ENCODE data around the gene SLC9C1. TPM values are rescaled to one million over a fixed set of nuclear protein-coding genes. Genes with fewer than 3 reads are reported as not detected.
A peak's percentile ranks its signal among the peaks of the same experiment; 100 is the strongest.

SLC9C1 gene
- total RNA-seq, 1 donor from 2014 or later: 1.3 TPM

DNA sequence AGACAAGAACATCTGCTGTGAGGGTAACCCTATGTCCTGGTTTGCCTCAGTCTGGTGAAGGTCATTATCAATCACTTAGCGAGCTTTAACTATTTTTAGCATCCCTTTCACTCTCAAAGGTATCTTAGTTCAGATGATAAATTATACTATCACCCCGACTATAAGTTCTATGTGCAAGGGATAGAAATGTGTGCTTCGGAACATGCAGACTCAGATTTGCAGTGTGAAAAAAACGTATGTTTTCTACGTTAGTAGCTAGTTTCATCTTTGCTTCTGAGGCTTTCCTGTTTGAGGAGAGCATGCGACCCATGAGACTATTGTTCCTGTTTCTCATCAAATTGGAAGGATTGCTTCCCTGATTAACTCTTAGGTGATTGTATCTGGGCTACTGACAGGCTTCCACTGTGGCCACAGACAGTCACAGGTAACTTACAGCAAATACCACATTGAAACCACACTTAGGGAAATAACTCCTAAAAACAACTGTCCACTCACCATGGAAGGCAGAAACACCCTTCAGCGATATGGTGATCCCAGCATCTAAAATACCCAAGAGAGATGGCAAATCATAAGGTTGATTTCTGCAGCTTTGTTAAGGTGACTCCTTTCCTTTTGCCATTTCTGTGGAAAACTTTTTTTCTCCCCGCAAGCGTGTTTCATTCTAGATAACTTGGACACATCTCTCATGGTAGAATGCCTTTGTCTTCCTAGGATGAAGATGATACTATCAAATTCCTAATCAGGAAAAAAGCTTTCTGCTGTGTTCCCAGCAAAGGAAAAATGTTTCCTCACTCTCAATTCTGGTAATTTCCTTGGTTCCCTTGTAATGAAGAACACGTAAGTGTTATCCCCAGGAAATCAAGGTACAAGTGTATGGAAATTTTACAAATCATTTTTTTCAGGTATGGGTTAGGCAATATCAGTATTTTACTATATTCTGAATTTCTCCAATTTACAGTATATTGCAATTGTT is 166.2 kb downstream of the SLC9C1 start:
- H3K4me1 ChIP-seq: peaks cover 22% of the 10 kb centered on the region
- H3K9me3 ChIP-seq (replicated peaks): no peaks in the 10 kb centered on the region
- no peaks in the 10 kb centered on the region for H3K27me3 ChIP-seq (ENCODE audit: low read depth)
- H3K4me3 ChIP-seq: peak overlapping the region; percentile 10
- TF ChIP-seq CTCF (IDR thresholded peaks at IDR 0.05; ENCODE audit: borderline replicate concordance): no peak
- no peak overlapping the region for H3K27ac ChIP-seq (replicated peaks)
- no peak for DNase-seq
- H3K36me3 ChIP-seq: no peaks in the 10 kb centered on the region
- intact Hi-C loops (cut with micrococcal nuclease): no loop called here

DNA sequence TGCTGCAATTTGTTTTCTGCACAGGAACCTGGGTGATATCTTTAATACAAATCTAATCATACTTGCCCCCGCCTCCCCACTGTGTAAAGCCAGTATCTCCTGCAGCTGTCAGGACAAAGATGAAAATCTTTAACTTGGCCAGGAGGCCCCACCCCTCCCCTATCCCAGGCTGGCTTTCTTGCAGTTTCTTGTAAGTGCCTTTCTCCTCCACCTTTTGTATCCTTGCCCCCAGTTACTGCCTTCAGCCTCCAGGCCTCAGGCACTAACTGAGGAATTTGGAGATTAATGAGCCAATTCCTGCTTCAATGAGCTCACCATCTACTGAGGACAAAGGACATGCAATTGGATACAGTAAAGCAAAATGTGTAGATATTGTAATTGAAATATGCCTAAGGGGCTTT is 167.5 kb downstream of the SLC9C1 start:
- no peak overlapping the region for H3K27ac ChIP-seq (replicated peaks)
- no peak for TF ChIP-seq CTCF (IDR thresholded peaks at IDR 0.05; ENCODE audit: borderline replicate concordance)
- peaks cover 22% of the 10 kb centered on the region for H3K4me1 ChIP-seq
- no peak for DNase-seq
- H3K36me3 ChIP-seq: no peaks in the 10 kb centered on the region
- H3K4me3 ChIP-seq: no peak overlapping the region
- intact Hi-C loops (cut with micrococcal nuclease): no loop called here
- no peaks in the 10 kb centered on the region for H3K27me3 ChIP-seq (ENCODE audit: low read depth)
- H3K9me3 ChIP-seq (replicated peaks): no peaks in the 10 kb centered on the region

GRCh38 chr3:112124907-112125607 is 169.0 kb downstream of the SLC9C1 start:
- no peak for TF ChIP-seq CTCF (IDR thresholded peaks at IDR 0.05; ENCODE audit: borderline replicate concordance)
- Histone ChIP-seq H3K27ac (replicated peaks) (no peak overlapping the region), H3K36me3 (peaks cover 2% of the 10 kb centered on the region), H3K27me3 (ENCODE audit: low read depth) (no peaks in the 10 kb centered on the region), H3K9me3 (replicated peaks) (no peaks in the 10 kb centered on the region), H3K4me3 (no peak overlapping the region), H3K4me1 (peaks cover 22% of the 10 kb centered on the region)
- DNase-seq: no peak
- intact Hi-C loops (cut with micrococcal nuclease): no loop called here

DNA sequence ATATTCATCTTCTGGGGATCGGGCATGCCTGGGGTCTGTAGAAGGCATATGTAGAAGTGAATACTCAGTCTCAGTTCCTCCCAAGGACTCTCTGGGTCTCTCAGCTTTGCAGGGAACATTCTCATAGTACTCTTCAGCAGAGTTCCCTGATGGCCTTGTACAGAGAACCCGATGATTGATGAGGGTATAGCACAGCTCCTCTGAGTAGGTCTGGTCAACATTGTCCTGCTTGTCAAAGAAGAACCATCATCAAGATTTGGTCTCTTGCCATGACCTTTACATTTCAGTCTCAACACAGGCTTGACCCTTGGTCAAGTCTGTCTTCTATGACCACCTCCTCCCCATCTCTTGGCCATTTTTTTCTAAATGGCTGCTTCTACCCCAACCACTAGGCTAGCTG is 170.5 kb downstream of the SLC9C1 start:
- H3K36me3 ChIP-seq: peaks cover 2% of the 10 kb centered on the region
- no peak overlapping the region for H3K4me3 ChIP-seq
- DNase-seq: no peak
- H3K4me1 ChIP-seq: peaks cover 22% of the 10 kb centered on the region
- H3K27me3 ChIP-seq (ENCODE audit: low read depth): no peaks in the 10 kb centered on the region
- TF ChIP-seq CTCF (IDR thresholded peaks at IDR 0.05; ENCODE audit: borderline replicate concordance): no peak
- intact Hi-C loops (cut with micrococcal nuclease): no loop called here
- no peak overlapping the region for H3K27ac ChIP-seq (replicated peaks)
- no peaks in the 10 kb centered on the region for H3K9me3 ChIP-seq (replicated peaks)

DNA sequence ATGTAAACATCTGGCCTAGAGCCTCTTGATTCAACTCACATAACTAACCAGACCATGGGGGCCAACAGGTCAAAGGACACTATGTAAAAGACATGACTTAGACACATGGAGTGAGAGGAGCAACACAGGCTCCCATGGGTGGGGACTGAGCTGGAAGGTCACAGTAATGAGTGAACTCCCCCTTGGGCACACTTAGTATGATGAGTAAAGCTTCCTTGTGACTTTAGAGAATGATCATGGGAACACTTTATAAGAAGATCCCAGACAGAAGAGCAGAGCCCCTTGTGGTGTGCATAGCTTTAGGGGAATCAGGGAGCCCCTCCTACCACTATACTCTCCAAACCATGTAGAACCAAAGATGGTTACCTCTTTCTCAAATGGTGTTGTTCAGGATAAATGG is 171.1 kb downstream of the SLC9C1 start:
- Histone ChIP-seq H3K27me3 (ENCODE audit: low read depth) (no peaks in the 10 kb centered on the region), H3K27ac (replicated peaks) (no peak overlapping the region), H3K4me1 (peaks cover 19% of the 10 kb centered on the region), H3K9me3 (replicated peaks) (no peaks in the 10 kb centered on the region), H3K36me3 (peaks cover 2% of the 10 kb centered on the region), H3K4me3 (no peak overlapping the region)
- no peak for DNase-seq
- TF ChIP-seq CTCF (IDR thresholded peaks at IDR 0.05; ENCODE audit: borderline replicate concordance): no peak
- intact Hi-C loops (cut with micrococcal nuclease): no loop called here

All from left ventricle myocardium inferior (tissue), 1 donor.